Measurements from ENCODE around the gene HCFC1.

HCFC1 gene

DNA sequence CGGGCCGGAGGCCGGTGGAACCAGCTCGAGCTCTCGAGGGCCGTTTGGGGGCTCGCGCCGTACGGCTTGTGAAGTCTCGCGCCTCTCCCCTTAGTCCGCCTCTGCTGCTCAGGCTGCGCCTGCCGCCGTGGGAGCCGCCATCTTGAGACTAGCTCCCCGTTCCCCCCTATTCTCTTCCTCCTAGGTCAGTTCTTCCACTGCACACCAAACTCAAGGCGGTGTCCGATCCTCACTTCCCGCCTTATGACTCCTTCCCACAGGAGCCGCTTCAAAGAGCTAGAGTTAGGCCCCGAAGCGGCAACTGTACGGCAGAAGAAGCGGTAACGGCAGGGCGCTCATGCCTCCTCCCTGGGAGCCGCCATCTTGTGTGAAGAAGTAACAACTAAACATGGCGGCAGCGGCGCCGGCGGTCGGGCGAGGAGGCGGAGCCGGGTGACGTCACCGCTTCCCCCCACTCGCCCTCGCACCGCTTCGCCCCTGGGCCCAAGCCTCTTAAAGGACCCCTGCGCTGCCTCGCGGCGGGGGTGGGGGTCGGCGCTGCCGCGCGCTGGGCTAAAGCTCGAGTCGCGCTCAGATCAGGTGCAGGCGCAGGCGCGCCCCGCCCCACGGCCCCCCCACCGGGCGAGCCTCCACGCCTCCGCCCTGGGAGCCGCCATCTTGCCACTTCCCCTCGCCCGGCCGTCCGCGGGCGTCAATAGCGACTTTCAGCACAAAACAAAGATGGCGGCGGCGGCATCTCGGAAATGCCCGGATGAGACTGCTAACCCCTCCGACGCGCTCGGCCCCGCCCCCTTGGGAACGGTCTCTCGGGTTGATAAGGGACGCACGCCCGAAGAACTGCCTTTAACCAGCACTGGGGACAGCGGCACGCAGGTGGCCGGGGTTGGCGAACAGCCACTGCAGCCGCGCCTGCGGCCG, at the start of gene HCFC1:
TSS of gene HCFC1 (minus strand) at position 369 of the 918 bp plus-strand sequence. CDS start 978 bp downstream, outside the sequence.
- peak in 54 of 56 donors; percentile 58 to 93 (median 85) for DNase-seq

DNA sequence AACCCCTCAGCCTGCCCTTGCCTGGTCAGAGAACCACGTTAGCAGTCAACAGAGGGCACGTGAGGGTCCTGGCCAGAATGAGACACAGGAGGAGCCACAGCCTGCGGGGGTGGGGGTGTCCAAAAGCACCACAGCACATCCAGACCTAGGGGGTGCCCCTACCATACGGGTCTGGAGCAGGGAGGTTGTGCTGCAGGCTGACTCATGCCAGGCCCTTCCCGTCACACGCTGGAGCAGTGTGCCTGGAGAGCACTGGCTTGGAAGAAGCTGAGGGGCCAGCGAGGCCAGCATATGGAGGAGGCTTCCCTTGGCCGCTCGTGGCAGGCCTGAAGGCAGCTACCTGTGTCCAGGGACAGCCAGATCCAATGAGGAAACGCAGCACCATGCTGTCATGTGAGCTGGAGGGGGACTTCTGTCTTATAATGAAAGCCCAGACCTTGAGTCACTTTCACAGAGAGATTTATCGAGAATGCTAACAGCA, 49.6 kb upstream of the HCFC1 start:
- DNase-seq, result peak in 1 of 56 donors; percentile 4

DNA sequence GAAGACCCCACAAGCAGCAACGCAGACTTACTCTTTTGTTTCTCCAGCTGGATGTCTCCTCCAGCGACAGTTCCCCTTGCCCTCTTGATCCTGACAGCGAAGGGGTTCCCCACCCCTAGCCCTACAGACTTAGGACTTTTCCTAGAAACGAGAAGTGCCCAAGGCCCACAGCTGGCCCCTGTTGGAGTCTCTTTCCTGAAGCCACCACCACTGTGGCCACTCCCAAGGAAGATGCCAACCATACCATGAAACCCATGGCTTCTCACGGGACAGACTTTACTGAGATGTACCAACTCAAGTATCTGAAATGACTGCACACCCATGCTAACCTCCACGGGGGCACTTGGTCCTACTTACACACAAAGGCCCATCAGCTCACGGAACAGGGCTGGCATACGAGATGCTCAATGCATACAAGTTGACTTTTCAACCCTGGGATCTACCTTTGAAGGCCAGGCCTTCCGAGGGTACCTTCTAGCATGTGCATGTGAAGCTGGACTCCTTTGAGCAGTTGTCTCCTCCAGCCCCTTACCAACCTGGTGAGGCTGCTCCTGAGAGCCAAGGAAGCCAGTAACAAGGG, 49.0 kb upstream of the HCFC1 start:
- no peak for DNase-seq

DNA sequence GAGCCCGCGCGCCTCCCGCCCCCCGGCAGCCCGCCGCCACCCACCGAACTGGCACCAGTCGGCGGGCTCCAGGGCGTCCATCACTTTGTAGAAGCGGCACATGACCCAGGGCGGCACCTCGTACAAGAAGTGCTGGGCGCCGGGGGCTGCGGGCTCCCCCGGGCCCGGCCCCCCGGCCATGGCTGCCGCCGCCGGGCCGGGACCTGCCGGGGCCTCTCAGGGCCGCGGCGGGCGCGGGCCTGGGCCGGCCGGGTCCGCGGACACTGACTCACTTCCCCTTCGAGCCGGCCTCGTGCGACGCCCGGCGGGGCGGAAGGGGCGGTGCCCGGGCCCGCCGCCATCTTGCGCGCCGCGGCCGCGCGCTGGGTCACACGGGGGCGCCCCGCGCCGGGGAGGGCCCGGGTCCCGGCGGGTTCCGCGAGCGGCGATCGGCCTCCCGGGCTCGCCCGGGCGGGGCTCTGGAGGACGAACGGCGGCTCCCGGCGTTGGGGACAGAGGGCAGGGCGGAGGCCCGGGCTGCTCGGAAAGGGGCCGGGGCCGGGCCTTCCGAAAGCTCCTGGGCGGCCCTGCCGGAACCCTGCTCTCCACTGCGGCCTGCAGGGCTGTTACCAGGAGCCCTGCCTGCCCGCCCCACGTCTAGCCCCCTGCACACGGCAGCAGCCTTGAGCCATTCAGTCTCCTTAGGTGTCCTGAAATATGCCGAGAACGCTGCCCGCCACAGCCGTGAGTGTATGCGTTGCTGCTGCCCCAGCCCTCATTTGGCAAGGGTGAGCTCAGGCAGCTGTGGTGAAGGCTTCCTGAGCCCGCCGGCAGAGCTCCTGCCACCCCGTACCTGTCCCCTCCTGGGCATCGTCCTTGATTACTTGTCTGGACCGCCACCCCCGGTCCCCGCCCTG, 48.3 kb upstream of the HCFC1 start, which contains the start of gene IRAK1:
TSS of gene IRAK1 (minus strand) at position 270 of the 896 bp plus-strand sequence. CDS start at position 180, 90 bp downstream.
- DNase-seq, result peak in 26 of 56 donors; percentile 2 to 69 (median 32)

GRCh38 chrX:154019061-154019621, 47.5 kb upstream of the HCFC1 start:
- DNase-seq, result peak in 1 of 56 donors; percentile 19

DNA sequence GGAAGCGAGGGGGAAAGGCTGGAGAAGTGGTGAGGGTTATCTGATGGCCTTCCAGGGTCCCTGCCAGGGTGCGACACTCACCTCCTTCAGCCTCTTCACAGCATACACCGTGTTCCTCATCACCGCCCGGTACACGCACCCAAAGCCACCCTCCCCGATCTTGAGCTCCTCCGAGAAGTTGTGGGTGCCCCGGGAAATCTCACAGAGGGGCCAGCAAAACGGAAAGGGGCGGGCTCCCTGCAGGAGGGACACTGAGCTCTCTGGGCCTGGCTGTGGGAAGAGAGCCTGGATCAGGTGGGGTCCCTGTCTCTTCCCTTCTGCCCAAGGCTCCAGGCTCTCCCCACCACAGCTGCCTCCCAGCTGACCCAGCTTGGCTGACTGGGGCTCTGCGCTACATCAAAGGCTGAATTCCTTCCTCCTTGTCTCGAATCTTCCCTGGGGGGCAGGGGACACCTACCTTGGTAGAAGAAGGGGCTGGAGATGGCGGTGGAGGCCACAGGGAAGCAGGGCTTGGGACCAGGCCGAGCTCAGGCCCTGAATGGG, 47.0 kb upstream of the HCFC1 start:
- DNase-seq, result no peak

DNA sequence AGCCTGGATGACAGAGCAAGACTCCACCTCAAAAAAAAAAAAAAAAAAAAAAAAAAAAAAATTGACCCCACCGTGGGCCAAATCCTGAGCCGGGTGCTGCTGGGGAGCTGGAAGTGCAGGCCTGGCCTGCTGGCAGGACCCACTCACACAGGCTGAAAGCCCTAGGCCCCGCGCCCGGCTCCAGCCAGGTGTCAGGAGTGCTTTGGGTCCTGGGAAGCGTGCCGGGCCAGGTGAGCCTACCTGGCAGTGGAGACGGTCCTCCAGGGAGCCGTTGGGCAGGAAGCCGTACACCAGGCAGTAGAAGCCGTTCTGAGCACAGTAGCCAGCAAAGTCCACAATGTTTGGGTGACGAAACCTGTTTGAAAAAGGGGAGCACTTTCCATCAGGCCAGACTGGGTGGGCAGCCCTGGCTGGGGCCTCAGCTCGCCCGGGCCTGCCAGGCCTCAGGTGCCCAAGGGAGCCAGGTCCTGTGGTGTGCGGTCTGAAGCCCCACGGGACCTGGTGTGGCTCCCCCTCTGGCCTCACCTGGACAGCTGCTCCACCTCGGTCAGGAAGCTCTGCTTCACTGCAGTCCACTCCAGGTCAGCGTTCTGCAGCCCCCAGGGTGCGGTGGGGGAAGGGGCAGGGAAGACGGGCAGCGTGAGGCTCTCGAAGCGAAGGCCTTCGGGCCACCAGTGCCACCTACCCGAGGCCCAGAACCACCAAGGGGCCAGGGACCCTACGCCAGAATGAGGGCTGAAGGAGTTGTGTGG, 46.3 kb upstream of the HCFC1 start:
- DNase-seq, result no peak

DNA sequence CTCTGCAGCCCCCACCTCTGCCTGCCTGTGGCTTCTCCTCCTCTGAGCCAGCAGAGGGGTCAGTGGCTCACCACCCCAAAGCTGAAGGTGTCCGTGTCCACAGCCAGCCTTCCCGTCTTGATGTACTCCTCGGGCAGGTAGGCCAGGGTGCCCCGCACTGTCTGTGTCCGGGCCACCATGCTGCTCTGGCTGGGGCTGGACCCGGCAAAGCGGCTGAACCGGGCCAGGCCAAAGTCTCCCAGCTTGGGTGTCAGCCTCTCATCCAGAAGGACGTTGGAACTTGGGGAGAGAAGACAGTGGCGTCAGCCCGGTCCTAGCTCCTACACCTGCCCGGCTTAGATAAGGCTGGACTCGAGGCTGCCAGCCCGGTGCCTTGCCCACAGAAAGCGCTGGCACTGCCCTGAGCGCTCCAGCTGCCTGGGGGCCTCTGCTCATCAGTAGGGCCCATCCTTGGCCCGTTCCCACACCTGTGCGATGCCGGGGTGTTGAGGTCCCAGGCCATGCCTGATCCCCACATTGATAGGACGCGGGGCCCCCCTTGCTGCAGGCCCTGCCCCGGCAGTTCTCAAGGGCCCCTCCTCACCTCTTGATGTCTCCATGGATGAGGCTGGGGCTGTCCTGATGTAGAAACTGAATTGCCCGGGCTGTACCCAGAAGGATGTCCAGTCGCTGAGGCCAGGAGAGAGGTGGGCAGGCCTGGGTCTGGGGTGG, 44.9 kb upstream of the HCFC1 start:
- DNase-seq, result no peak

DNA sequence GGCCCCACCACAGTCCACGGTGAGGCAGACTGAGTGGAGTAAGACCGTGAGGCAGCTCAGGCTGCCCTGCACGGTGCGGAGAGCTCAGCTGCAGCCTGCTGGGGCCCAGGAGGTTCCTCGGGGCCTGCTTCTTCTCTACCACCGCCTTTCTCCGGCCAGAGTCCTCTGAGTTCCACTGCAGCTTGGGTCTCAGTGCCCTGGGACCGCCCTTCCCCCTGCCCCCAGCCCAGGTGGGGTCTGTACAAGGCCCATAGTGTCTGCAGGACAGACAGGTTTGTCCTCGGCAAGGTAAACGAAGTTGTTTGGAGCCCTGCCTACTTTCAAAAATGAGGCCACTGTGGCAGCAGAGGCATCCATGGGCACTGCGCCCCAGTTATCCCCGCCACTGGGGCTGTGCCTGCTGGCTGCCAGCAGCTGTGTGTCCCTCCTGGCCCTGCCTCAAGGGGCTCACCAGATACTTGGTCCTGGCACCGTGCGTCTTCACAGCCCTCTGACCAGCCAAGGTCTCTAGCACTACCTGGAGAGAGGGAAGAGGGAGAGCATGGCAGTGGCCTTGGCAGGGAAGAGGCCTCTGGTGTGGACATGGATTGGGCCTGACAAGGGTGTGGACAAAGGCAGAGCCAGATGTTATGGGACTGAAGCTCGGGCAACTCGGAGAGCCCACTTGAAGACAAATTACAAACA, 44.1 kb upstream of the HCFC1 start:
- DNase-seq, result no peak

GRCh38 chrX:154014429-154015380, 43.1 kb upstream of the HCFC1 start:
- DNase-seq, result no peak

GRCh38 chrX:154013614-154014360, 42.2 kb upstream of the HCFC1 start:
- DNase-seq, result peak in 24 of 56 donors; percentile 1 to 49 (median 11)

- peak in 15 of 56 donors; percentile 2 to 46 (median 19) for DNase-seq
Measured at GRCh38 chrX:154013001-154013421, 41.4 kb upstream of the HCFC1 start.

DNA sequence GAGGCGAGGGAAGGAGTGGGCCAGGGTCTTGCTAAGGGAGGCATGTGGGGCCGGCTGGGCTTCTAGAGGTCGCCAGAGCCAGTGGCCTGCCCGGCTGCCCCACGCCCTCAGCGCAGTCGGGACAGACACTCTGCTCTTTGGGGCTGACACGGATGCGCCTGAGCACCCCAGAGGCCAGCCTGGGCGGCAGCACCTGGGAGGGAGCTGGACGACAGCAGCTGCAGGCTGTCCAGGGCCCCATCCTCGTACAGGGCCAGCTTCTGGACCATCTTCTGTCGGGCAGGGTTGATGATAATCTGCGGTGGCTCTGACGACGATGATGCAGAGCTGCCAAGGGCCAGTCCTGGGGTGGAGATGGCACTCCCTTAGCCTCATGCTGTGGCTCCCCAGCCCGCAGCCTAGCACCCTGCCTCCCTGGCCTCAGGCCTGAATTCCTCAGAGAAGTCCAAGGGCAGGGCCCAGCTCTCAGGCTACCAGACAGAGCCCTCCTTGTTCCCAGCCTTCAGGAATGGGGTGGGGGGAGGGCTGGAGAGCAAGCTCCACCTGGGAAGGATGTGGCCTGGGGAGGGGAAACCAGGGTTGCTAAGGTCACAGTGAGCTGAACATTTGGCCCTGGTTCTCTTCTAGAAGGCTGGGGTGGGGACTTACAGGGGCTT, 40.8 kb upstream of the HCFC1 start:
- peak in 26 of 56 donors; percentile 1 to 49 (median 25) for DNase-seq

DNA sequence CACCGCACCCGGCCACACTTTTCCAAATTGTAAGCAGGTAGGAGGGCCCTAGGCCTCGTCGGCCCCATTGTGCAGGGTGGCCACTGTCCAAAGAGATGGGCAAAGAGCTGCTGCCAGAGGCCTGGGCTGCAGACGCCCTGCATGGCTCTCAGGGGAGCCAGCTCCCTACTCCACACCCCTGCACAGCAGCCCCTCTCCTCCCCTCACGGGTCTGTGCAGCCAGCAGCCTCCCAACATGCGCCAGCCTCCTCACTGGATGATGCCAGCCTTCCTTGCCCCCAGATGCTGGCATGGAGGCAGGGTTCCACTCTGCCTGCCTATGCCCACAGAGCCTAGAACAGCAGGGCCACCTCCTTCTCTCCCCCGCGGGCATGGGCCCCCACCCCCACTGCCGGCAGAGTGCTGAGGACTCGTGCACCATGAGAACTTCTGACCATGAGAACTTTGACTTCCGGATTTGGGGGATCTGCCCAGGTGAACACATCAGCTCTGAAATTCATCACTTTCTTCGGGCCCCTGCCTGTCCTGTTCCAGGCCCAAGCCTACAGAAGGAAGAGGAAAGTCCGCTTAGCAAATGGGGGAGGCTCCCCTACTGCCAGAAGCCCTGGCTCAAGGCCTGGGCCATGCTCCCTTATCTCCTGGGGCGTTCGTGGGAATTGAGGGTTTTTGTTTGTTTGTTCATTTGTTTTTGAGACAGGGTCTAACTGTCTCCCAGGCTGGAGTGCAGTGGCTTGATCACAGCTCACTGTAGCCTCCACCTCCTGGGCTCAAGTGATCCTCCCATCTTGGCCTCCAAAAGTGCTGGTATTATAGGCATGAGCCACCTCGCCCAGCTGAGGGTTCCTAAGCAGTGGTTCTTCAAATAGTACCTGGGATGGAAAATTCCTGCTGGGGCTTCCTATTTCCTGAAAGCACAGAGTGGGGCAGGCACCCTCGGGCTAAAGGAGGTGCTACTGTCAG, 40.0 kb upstream of the HCFC1 start:
- no peak for DNase-seq

Measured in nucleus accumbens (tissue), 56 donors.